ENCODE data around the gene ACKR3. TPM values are rescaled to one million over a fixed set of nuclear protein-coding genes. Genes with fewer than 3 reads are reported as not detected.

ACKR3 gene
- total and polyA plus RNA-seq, 2 donors = 7.1 to 13.9 TPM

DNA sequence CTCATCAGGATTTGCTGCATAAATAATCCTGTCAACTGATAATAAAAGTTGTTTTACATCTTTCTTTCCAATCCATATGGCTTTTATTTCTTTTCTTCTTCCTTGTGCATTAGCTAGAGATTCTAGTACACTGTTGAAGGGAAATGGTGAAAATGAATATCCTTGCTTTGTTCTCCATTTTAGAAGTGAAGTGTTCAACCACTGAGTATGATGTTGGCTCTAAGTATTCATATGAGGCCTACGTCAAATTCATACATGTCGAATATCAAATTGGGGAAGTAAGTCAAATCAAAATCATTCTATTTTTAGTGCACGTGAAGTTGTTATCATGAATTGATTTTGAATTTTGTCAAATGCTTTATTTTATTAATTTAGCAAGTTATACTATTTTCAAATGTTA, 7.8 kb upstream of the ACKR3 start:
- Histone ChIP-seq H3K27me3 (ENCODE audit: control insufficient read depth in 2 of 2, insufficient read depth in 1 of 2, low read length in 1 of 2) (no peaks in the 10 kb centered on the region), H3K27ac (ENCODE audit: low read depth in 1 of 2, low read length in 1 of 2) (no peak overlapping the region), H3K4me1 (ENCODE audit: control insufficient read depth in 2 of 2, insufficient read depth in 2 of 2, low read length in 2 of 2) (peaks cover 0 to 18% of the 10 kb centered on the region in 2 donors), H3K9me3 (ENCODE audit: control insufficient read depth in 2 of 2, insufficient read depth in 1 of 2, low read length in 1 of 2) (no peaks in the 10 kb centered on the region), H3K4me3 (ENCODE audit: low read length in 2 of 2) (no peak overlapping the region), H3K36me3 (ENCODE audit: control insufficient read depth in 2 of 2, insufficient read depth in 2 of 2, low read length in 1 of 2) (peaks cover 0 to 2% of the 10 kb centered on the region in 2 donors)
- DNase-seq (ENCODE audit: low read depth in 6 of 9, low spot score in 9 of 9) = no peak
- WGBS = 97% methylated on average over 3 of the region's 3 CpGs

DNA sequence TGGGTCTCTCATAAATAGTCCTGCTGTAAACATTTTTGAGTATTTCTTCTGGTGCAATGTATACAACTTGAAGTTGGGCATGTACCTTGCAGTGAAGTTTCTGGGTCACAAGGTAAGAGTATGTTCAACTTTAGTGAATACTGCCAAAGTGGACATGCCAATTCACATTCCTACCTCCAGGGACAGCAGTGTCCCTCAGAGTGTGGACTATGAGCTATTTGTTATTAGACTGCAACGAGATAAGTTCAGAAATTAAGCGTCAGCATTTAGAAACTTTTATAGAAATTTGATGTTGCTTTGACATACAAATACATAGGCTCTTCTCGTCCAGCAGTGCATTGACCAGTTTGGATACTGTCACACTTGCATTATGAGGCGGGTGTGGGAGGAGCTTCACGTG, 7.2 kb upstream of the ACKR3 start:
- Histone ChIP-seq H3K4me1 (ENCODE audit: control insufficient read depth in 2 of 2, insufficient read depth in 2 of 2, low read length in 2 of 2) (peaks cover 0 to 24% of the 10 kb centered on the region in 2 donors), H3K27me3 (ENCODE audit: control insufficient read depth in 2 of 2, insufficient read depth in 1 of 2, low read length in 1 of 2) (peaks cover 0 to 5% of the 10 kb centered on the region in 2 donors), H3K9me3 (ENCODE audit: control insufficient read depth in 2 of 2, insufficient read depth in 1 of 2, low read length in 1 of 2) (no peaks in the 10 kb centered on the region), H3K4me3 (ENCODE audit: low read length in 2 of 2) (no peak overlapping the region), H3K36me3 (ENCODE audit: control insufficient read depth in 2 of 2, insufficient read depth in 2 of 2, low read length in 1 of 2) (peaks cover 0 to 2% of the 10 kb centered on the region in 2 donors), H3K27ac (ENCODE audit: low read depth in 1 of 2, low read length in 1 of 2) (no peak overlapping the region)
- 88% methylated on average over 5 of the region's 5 CpGs for WGBS
- DNase-seq (ENCODE audit: low read depth in 6 of 9, low spot score in 9 of 9) = no peak

DNA sequence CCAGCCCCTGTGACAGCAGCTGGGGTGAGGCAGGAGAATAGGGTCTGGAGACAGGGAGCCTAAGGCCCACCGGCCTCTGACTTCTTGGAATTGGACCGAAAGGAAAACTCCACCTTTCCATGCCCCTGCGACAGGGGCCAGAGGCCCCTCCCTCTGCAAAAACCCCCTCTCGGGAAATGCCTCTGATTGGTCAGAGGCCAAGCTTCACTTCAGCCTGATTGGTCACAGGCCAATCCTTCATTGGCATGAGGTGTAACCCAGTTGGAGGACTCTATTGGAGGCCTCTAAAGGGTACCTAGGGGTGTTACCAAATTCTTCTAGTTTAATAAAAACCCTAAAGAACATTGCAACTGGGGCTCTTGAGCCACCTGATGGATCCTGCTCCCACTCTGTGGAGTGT, 5.7 kb upstream of the ACKR3 start:
- Histone ChIP-seq H3K4me1 (ENCODE audit: control insufficient read depth in 2 of 2, insufficient read depth in 2 of 2, low read length in 2 of 2) (peaks cover 4 to 35% of the 10 kb centered on the region in 2 donors), H3K27me3 (ENCODE audit: control insufficient read depth in 2 of 2, insufficient read depth in 1 of 2, low read length in 1 of 2) (peaks cover 0 to 15% of the 10 kb centered on the region in 2 donors), H3K4me3 (ENCODE audit: low read length in 2 of 2) (no peak overlapping the region), H3K27ac (ENCODE audit: low read depth in 1 of 2, low read length in 1 of 2) (no peak overlapping the region), H3K9me3 (ENCODE audit: control insufficient read depth in 2 of 2, insufficient read depth in 1 of 2, low read length in 1 of 2) (no peaks in the 10 kb centered on the region), H3K36me3 (ENCODE audit: control insufficient read depth in 2 of 2, insufficient read depth in 2 of 2, low read length in 1 of 2) (peaks cover 0 to 2% of the 10 kb centered on the region in 2 donors)
- 99% methylated on average over 4 of the region's 4 CpGs for WGBS
- no peak for DNase-seq (ENCODE audit: low read depth in 6 of 9, low spot score in 9 of 9)

DNA sequence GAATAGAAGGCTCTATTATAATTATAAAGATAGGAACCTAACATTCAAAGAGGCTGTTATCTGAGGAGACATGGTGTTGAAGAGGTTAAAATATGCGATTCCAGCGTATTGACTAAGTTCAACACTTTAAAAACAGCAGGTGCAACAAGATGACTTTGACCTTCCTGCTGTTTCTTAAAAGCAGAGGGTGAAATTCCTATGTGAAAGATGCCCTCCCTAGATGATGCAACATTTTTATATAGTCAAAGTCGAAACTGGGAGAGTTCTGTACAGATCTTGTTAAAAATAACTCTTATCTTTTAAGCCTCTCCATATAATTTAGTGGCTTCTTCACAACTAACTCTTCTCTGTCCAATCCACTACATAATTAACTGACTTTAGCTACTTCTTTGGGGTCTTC, 4.4 kb upstream of the ACKR3 start:
- Histone ChIP-seq H3K27ac (ENCODE audit: low read depth in 1 of 2, low read length in 1 of 2) (no peak overlapping the region), H3K36me3 (ENCODE audit: control insufficient read depth in 2 of 2, insufficient read depth in 2 of 2, low read length in 1 of 2) (peaks cover 0 to 2% of the 10 kb centered on the region in 2 donors), H3K9me3 (ENCODE audit: control insufficient read depth in 2 of 2, insufficient read depth in 1 of 2, low read length in 1 of 2) (no peaks in the 10 kb centered on the region), H3K4me1 (ENCODE audit: control insufficient read depth in 2 of 2, insufficient read depth in 2 of 2, low read length in 2 of 2) (peaks cover 10 to 46% of the 10 kb centered on the region in 2 donors), H3K27me3 (ENCODE audit: control insufficient read depth in 2 of 2, insufficient read depth in 1 of 2, low read length in 1 of 2) (peaks cover 0 to 15% of the 10 kb centered on the region in 2 donors), H3K4me3 (ENCODE audit: low read length in 2 of 2) (no peak overlapping the region)
- WGBS = 93% methylated on average over 3 of the region's 3 CpGs
- DNase-seq (ENCODE audit: low read depth in 6 of 9, low spot score in 9 of 9) = no peak

DNA sequence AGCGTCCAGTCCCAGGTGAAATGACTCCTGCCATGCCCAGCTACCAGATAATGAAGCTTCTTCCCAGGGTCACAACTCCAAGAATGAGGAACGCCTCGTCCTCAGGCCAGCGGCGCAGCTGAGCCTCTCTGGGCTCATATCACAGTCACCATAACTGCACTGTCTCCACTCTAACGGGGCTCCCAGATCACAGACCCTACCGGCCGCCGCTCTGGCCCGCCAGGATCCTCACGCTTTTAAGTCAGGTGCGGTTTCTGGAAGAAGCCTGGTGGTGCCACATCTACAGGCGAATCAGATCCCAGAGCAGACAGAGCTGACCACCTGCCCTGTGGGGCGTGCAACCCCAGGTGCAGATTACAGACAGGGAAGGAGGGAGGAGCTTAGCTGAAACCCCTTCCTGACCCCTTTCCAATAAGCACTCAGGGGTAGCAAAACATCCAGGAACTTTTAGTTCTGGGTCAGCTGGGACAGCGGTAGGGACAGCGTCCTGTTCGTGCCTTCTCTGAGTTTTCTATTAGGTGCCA, 3.7 kb upstream of the ACKR3 start:
- no peak for DNase-seq (ENCODE audit: low read depth in 6 of 9, low spot score in 9 of 9)
- 94% methylated on average over 17 of the region's 17 CpGs for WGBS
- H3K4me1 ChIP-seq (ENCODE audit: control insufficient read depth in 2 of 2, insufficient read depth in 2 of 2, low read length in 2 of 2) = peaks cover 10 to 47% of the 10 kb centered on the region in 2 donors
- no peaks in the 10 kb centered on the region for H3K9me3 ChIP-seq (ENCODE audit: control insufficient read depth in 2 of 2, insufficient read depth in 1 of 2, low read length in 1 of 2)
- H3K27me3 ChIP-seq (ENCODE audit: control insufficient read depth in 2 of 2, insufficient read depth in 1 of 2, low read length in 1 of 2) = peaks cover 0 to 15% of the 10 kb centered on the region in 2 donors
- H3K36me3 ChIP-seq (ENCODE audit: control insufficient read depth in 2 of 2, insufficient read depth in 2 of 2, low read length in 1 of 2) = peaks cover 0 to 2% of the 10 kb centered on the region in 2 donors
- H3K27ac ChIP-seq (ENCODE audit: low read depth in 1 of 2, low read length in 1 of 2) = no peak overlapping the region
- no peak overlapping the region for H3K4me3 ChIP-seq (ENCODE audit: low read length in 2 of 2)

DNA sequence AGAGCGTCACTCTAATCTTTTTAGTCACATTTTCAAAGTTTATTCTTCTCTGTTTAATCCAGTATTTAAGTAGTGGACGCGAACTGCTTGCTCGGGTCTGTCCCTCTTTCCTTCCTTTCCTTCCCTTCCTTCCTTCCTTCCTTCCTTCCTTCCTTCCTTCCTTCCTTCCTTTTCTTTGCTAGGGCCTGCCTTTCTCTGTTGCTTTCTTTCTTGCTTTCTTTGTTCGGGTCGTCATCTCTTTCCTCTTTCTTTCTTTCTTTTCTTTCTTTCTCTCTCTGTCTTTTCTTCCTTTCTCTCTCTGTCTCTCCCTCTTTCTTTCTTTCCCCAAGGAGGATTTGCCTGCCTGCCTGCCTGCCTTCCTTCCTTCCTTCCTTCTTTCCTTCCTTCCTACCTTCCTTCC, 3.0 kb upstream of the ACKR3 start:
- Histone ChIP-seq H3K27ac (ENCODE audit: low read depth in 1 of 2, low read length in 1 of 2) (no peak overlapping the region), H3K4me1 (ENCODE audit: control insufficient read depth in 2 of 2, insufficient read depth in 2 of 2, low read length in 2 of 2) (peaks cover 10 to 47% of the 10 kb centered on the region in 2 donors), H3K36me3 (ENCODE audit: control insufficient read depth in 2 of 2, insufficient read depth in 2 of 2, low read length in 1 of 2) (peaks cover 0 to 2% of the 10 kb centered on the region in 2 donors), H3K27me3 (ENCODE audit: control insufficient read depth in 2 of 2, insufficient read depth in 1 of 2, low read length in 1 of 2) (peaks cover 0 to 15% of the 10 kb centered on the region in 2 donors), H3K4me3 (ENCODE audit: low read length in 2 of 2) (no peak overlapping the region), H3K9me3 (ENCODE audit: control insufficient read depth in 2 of 2, insufficient read depth in 1 of 2, low read length in 1 of 2) (no peaks in the 10 kb centered on the region)
- WGBS = 97% methylated on average over 6 of the region's 6 CpGs
- no peak for DNase-seq (ENCODE audit: low read depth in 6 of 9, low spot score in 9 of 9)

DNA sequence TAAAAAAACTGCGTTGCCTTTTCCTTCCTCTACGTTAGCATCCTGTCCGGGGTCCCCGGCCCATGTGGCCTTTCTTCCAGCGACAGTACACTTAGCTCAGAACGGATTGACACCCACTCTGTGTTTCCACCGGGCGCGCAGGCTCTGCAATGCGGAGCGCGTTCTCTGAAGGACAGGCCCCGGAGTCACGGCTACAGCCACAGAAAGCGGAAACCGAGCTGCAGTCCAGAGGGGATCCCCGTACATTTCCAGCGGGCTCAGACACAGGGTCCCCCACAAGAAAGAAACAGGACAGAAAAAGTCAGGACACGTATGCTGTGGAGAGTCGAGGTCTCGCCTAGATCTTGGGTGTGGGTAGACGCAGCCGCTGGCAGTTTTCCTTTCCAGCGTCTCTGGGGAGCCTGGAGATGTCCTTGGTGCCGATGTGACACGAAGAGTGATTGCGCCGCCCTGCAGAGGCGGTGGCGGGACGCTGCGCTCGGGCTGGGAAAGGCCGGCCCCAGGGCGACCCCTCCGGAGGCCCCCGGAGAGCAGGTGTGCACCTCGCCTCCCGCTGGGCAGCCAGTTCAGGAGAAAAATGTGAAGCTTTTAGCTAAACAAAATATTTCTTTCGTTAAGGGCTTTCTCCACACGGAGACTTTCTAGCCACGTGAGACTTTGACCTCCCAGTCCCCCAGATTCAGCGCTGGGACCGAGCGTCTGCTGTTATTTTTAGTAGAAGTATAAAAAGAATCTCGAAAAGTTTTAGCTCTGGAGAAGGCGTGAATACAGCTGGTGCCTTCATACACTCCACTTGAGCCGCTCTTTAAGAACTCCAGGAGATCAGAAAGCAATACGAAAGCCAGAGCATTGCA, 1.3 kb upstream of the ACKR3 start:
- peak in 3 of 9 donors; percentile 33 to 70 (median 45) for DNase-seq (ENCODE audit: low read depth in 6 of 9, low spot score in 9 of 9)
- H3K9me3 ChIP-seq (ENCODE audit: control insufficient read depth in 2 of 2, insufficient read depth in 1 of 2, low read length in 1 of 2) = no peaks in the 10 kb centered on the region
- peaks cover 10 to 47% of the 10 kb centered on the region in 2 donors for H3K4me1 ChIP-seq (ENCODE audit: control insufficient read depth in 2 of 2, insufficient read depth in 2 of 2, low read length in 2 of 2)
- peak overlapping the region; percentile 42 to 50 for H3K4me3 ChIP-seq (ENCODE audit: low read length in 2 of 2)
- 17% methylated on average over 49 of the region's 49 CpGs for WGBS
- peaks cover 0 to 15% of the 10 kb centered on the region in 2 donors for H3K27me3 ChIP-seq (ENCODE audit: control insufficient read depth in 2 of 2, insufficient read depth in 1 of 2, low read length in 1 of 2)
- no peaks in the 10 kb centered on the region for H3K36me3 ChIP-seq (ENCODE audit: control insufficient read depth in 2 of 2, insufficient read depth in 2 of 2, low read length in 1 of 2)
- peak overlapping the region; percentile 24 to 37 for H3K27ac ChIP-seq (ENCODE audit: low read depth in 1 of 2, low read length in 1 of 2)

DNA sequence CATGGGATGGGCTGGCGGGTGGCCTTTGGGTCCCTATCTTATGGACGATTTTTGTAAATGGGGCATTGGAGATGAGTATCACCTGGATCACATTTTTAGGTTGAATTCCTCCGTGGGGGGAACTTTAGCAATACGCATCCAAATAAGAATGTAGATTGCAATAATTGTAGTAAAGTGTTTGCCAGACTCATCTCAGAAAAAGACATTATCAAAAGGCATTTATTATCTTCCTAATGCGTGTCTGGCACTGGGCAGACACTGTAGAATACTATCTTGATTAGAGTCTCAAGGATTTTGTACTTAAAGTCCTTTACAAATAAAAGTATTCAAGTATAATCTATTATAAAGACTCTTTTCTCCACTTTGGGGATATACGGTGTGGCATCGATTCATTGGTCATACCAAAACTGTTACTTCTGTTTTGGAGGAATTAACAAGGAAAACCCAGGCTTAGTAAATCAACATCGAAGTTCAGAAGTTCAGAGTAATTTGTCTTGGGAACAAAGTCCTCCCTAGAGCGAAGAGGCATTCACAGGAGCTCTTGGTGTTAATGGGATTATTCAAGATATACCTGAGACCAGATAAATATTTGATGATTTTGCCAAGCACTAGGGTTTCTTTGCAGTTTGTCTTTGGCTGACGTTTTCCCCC, 578 bp upstream of the ACKR3 start:
- WGBS = 61% methylated on average over 10 of the region's 10 CpGs
- DNase-seq (ENCODE audit: low read depth in 6 of 9, low spot score in 9 of 9) = no peak
- Histone ChIP-seq H3K4me3 (ENCODE audit: low read length in 2 of 2) (no peak overlapping the region), H3K27me3 (ENCODE audit: control insufficient read depth in 2 of 2, insufficient read depth in 1 of 2, low read length in 1 of 2) (peaks cover 0 to 15% of the 10 kb centered on the region in 2 donors), H3K36me3 (ENCODE audit: control insufficient read depth in 2 of 2, insufficient read depth in 2 of 2, low read length in 1 of 2) (no peaks in the 10 kb centered on the region), H3K27ac (ENCODE audit: low read depth in 1 of 2, low read length in 1 of 2) (no peak overlapping the region), H3K4me1 (ENCODE audit: control insufficient read depth in 2 of 2, insufficient read depth in 2 of 2, low read length in 2 of 2) (peaks cover 10 to 47% of the 10 kb centered on the region in 2 donors), H3K9me3 (ENCODE audit: control insufficient read depth in 2 of 2, insufficient read depth in 1 of 2, low read length in 1 of 2) (no peaks in the 10 kb centered on the region)

Data from thymus (tissue), 11 donors.